HEK293T (cell line): Measurements from ENCODE around the gene SLC9C1.

Experiments
- BHLHE40 ChIP-seq: fragments of 450-650 bp; IDR thresholded peaks from 2 replicates; pipeline ENCODE4 v1.6.1; 2016; ENCODE audit warnings: mild to moderate bottlenecking, moderate library complexity, borderline replicate concordance
- CTBP1 ChIP-seq: fragments of 450-650 bp; IDR thresholded peaks from 2 replicates; pipeline ENCODE4 v1.6.1; 2016; ENCODE audit warnings: borderline replicate concordance
- FOXK2 ChIP-seq: fragments of 450-650 bp; IDR thresholded peaks from 2 replicates; pipeline ENCODE4 v1.6.1; 2016; ENCODE audit warnings: mild to moderate bottlenecking
- SUZ12 ChIP-seq: fragments of 450-650 bp; IDR thresholded peaks from 2 replicates; pipeline ENCODE4 v1.6.1; 2016; ENCODE audit warnings: mild to moderate bottlenecking

DNA sequence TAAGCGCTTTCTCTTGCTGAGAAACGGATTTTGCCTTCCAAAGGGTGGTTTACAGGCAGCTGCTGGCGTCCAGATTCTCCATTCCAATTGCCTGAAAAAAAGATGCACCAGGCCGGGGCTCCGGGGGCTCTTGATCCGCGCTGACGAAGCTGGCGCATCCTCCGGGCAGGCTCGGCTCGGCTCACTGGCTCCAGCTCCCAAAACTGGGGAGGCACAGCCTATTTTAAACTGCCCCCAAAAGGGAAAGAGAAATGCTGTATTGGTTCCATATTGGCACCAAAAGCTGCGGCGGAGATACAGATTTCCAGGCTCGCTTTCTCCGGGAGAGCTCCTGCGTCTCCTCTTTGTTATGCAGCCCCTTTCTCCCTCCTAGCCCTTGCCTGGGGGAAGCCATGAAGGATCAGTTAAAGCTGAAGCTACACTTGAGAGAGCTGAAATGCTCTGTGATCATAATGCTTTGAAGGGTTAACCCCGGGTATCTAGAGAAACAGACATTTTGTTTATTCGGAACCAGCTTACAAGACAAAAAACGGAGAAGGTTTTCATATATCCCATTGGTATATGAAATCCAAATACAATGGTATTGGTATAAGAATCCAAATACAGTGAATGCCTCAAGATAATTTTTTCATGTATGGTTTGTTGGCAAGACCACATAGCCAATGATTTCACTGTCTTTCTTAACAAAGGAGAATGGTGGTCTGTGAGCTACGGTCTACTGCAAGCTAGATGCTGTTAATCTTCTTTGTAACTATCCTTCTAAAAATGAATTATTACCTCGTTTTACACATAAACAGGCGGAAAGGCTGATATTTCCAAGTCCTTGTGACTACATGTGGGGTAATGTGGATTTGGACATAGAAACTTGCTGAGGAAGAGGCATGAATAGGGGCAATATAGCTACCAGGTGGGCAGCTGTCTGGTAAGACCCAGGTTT lies 39.6 kb upstream of the SLC9C1 start:
- TF ChIP-seq CTBP1 = no peak
- TF ChIP-seq BHLHE40 = no peak
- TF ChIP-seq FOXK2 = no peak
- TF ChIP-seq SUZ12 = no peak
